Lower leg skin (tissue), 4 donors: ENCODE results near the gene KIF14. TPM values are rescaled to one million over a fixed set of nuclear protein-coding genes. Genes with fewer than 3 reads are reported as not detected.

Experiments used
- DNase-seq, 2 donors: peaks; one replicate each; pipeline ENCODE4 v3.0.0-alpha.2; 2019; ENCODE audit warnings: low spot score in 2 of 2
- H3K4me3 ChIP-seq: fragments of 200-600 bp; sonication (generic); 2 replicates; pipeline ENCODE4 v1.5.1; 2017; ENCODE audit warnings: mild to moderate bottlenecking, low read depth; ENCODE audit not compliant: poor library complexity, severe bottlenecking
- POLR2A ChIP-seq, 2 donors: fragments of 450-650 bp; IDR thresholded peaks; one replicate each; pipeline ENCODE4 v1.6.1; 2016 to 2017; ENCODE audit warnings: antibody characterized with exemption in 2 of 2, mild to moderate bottlenecking in 1 of 2, moderate library complexity in 1 of 2
- whole genome bisulfite sequencing, 2 donors: methylation state at CpG; one replicate each; pipeline ENCODE4 v1.1.5; 2018; 5-methylcytosine and 5-hydroxymethylcytosine counted together
- intact Hi-C: fragments of 100-400 bp; cut with DNase I; formaldehyde crosslinking; loops from one replicate; pipeline ENCODE4 v1.15.0; 2023; ENCODE audit warnings: low total_unique reads
- total RNA-seq, 4 donors: library from RNA; depleted of rRNA; stranded (reverse); fragments of >200 nt; gene quantifications; one replicate each; pipeline ENCODE4 v1.1.0, GENCODE V29; 2016
- TF ChIP-seq, protein P1 (sequence below), 3 donors: fragments of 450-650 bp; IDR thresholded peaks; one replicate each; pipeline ENCODE4 v1.5.1; 2016; ENCODE audit warnings: antibody characterized with exemption in 3 of 3, mild to moderate bottlenecking in 3 of 3, moderate library complexity in 2 of 3

Gene KIF14
- total RNA-seq, 4 donors from 2014 or later: 0.37 to 1.1 (median 0.61) TPM

DNA sequence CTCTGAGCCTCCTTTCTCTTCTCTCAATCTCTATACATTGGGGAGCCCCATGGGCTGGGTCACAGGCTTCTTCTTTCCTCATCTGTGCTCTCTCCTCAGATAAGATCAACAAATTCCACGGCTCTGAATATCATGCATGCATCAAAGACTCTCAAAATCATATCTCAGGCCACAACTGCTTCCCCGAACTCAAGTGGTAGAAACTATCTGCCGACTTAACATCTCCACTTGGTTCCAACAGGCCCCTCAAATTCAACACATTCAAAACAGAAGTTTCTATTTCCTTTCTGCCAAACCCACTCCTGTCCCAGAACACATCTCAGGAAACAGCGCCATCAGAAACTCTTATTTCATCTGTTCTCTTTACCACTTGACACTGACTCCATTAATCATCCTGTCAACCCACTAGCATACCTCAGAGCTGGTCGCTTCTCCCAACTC is 32.5 kb upstream of the KIF14 start:
- intact Hi-C loops: no loop called here

GRCh38 chr1:200652378-200652777 is 31.8 kb upstream of the KIF14 start:
- intact Hi-C loops: no loop called here
- no peak for DNase-seq
- H3K4me3 ChIP-seq: no peak overlapping the region
- 90 to 95% methylated on average over 1 of the region's 1 CpG for WGBS, 2 donors
- TF ChIP-seq POLR2A (IDR thresholded peaks at IDR 0.05): no peak
- TF ChIP-seq, protein P1, sequence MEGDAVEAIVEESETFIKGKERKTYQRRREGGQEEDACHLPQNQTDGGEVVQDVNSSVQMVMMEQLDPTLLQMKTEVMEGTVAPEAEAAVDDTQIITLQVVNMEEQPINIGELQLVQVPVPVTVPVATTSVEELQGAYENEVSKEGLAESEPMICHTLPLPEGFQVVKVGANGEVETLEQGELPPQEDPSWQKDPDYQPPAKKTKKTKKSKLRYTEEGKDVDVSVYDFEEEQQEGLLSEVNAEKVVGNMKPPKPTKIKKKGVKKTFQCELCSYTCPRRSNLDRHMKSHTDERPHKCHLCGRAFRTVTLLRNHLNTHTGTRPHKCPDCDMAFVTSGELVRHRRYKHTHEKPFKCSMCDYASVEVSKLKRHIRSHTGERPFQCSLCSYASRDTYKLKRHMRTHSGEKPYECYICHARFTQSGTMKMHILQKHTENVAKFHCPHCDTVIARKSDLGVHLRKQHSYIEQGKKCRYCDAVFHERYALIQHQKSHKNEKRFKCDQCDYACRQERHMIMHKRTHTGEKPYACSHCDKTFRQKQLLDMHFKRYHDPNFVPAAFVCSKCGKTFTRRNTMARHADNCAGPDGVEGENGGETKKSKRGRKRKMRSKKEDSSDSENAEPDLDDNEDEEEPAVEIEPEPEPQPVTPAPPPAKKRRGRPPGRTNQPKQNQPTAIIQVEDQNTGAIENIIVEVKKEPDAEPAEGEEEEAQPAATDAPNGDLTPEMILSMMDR (IDR thresholded peaks at IDR 0.05): no peak

More for the DNA sequence above, 32.5 kb upstream of the KIF14 start:
- H3K4me3 ChIP-seq: no peak overlapping the region
- no peak for DNase-seq
- no peak for TF ChIP-seq POLR2A (IDR thresholded peaks at IDR 0.05)
- TF ChIP-seq, protein P1 (IDR thresholded peaks at IDR 0.05): no peak
- WGBS, 2 donors: 71 to 73% methylated on average over 5 of the region's 5 CpGs

DNA sequence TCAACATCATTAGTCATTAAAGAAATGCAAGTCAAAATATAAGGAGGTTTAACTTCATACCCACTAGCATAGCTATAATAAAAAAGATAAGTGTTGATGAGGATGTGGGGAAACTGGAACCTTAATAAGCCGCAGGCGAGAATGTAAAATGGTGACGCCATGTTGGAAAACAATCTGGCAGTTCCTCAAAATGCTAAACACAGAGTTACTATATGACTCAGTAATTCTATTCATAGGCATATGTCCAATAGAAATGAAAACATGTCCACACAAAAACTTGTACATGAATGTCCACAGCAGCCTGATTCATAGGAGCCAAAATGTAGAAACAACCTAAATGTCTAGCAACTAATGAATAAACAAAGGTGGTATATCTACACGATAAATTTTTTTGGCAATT is 26.0 kb upstream of the KIF14 start:
- H3K4me3 ChIP-seq: no peak overlapping the region
- no peak for TF ChIP-seq POLR2A (IDR thresholded peaks at IDR 0.05)
- TF ChIP-seq, protein P1 (IDR thresholded peaks at IDR 0.05): no peak
- WGBS, 2 donors: 67 to 79% methylated on average over 4 of the region's 4 CpGs
- no peak for DNase-seq
- intact Hi-C loops: no loop called here

DNA sequence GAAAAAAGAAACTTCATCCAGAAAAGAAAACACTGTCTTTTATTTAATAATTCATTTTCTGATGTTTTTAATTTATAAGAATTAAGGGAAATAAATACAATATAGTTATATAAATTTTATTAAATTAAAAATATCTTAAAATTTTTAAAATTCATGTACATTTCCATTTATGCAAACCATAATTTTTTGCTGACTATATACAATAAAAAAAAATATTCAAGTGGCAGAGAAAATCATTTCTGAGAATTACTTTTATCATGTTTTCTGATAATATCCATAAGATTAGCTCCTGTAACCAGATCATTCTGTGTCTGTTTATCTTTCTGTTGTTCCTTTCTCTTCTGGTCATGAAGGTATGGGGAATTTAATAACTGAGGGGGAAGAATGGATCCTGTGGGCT is 23.5 kb upstream of the KIF14 start:
- H3K4me3 ChIP-seq: no peak overlapping the region
- no peak for TF ChIP-seq POLR2A (IDR thresholded peaks at IDR 0.05)
- TF ChIP-seq, protein P1 (IDR thresholded peaks at IDR 0.05): no peak
- DNase-seq: no peak
- intact Hi-C loops: no loop called here

DNA sequence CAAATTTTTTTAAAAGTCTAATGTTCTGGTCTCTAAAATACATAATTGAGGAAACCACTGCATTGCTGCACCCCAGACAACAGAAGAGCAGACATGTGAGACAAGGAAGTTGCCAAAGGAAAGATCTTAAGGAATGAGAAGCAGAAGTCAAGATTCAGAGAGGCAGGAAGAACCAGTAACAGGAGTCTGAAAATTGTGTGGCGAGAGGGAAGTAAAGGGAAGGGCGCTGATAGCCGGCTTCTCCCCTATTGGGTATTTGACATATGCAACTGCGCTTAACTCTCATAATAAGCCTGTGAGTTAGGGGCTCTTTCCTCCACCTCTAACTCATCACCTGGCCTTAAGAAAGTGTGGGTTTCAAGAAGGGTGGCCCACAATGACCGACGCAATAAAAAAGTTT is 21.9 kb upstream of the KIF14 start:
- no peak for DNase-seq
- WGBS, 2 donors: 83 to 88% methylated on average over 6 of the region's 6 CpGs
- TF ChIP-seq, protein P1 (IDR thresholded peaks at IDR 0.05): no peak
- TF ChIP-seq POLR2A (IDR thresholded peaks at IDR 0.05): no peak
- intact Hi-C loops: no loop called here
- no peak overlapping the region for H3K4me3 ChIP-seq

DNA sequence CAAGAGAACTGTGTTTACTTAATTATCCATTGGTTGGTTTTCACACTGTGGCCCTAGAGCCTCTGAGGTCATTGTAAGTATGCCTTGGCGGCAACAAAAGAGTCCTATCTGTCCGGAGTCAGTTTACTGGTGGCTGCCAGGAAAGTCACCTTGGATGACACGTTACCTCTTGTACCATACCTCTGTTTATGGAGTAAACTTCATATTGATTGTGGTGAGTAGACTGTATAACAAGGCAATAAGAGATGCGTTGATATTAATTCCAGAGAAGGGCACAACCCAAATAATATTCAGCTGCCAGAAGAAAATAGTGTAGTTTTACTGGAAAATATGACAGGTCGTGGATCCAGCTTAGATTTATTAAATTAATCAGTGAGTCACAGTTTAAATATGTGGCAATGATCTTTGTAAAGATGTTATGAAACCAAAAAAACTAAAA is 20.4 kb upstream of the KIF14 start:
- H3K4me3 ChIP-seq: no peak overlapping the region
- WGBS, 2 donors: 43 to 48% methylated on average over 5 of the region's 5 CpGs
- intact Hi-C loops: no loop called here
- TF ChIP-seq, protein P1 (IDR thresholded peaks at IDR 0.05): no peak
- TF ChIP-seq POLR2A (IDR thresholded peaks at IDR 0.05): no peak
- no peak for DNase-seq
